HEK293T (cell line): ENCODE results near the gene DST.

Experiments
- CTCF ChIA-PET: fragments of 350-600 bp; formaldehyde crosslinking; extraction: SDS; loops from one replicate; lab custom pipeline; 2021; ENCODE audit warnings: antibody characterized with exemption, inconsistent platforms; lab: Yijun Ruan, JAX
- POLR2A ChIA-PET: fragments of 350-600 bp; formaldehyde crosslinking; extraction: SDS; loops from one replicate; lab custom pipeline; 2020; ENCODE audit warnings: antibody characterized with exemption, inconsistent platforms; lab: Yijun Ruan, JAX
- DNase-seq: peaks from one replicate; pipeline ENCODE4 v3.0.0; 2012; ENCODE audit warnings: mixed read lengths; ENCODE audit errors: extremely low spot score
- ARNT ChIP-seq: fragments of 450-650 bp; IDR thresholded peaks from 2 replicates; pipeline ENCODE4 v1.6.1; 2017; ENCODE audit warnings: mild to moderate bottlenecking
- BHLHE40 ChIP-seq: fragments of 450-650 bp; IDR thresholded peaks from 2 replicates; pipeline ENCODE4 v1.6.1; 2016; ENCODE audit warnings: mild to moderate bottlenecking, moderate library complexity, borderline replicate concordance
- CTBP1 ChIP-seq: fragments of 450-650 bp; IDR thresholded peaks from 2 replicates; pipeline ENCODE4 v1.6.1; 2016; ENCODE audit warnings: borderline replicate concordance
- ELF4 ChIP-seq: fragments of 450-650 bp; IDR thresholded peaks from 2 replicates; pipeline ENCODE4 v1.6.1; 2017; ENCODE audit warnings: antibody characterized with exemption
- FOXA1 ChIP-seq: fragments of 450-650 bp; IDR thresholded peaks from 2 replicates; pipeline ENCODE4 v1.6.1; 2016; ENCODE audit warnings: mild to moderate bottlenecking
- FOXK2 ChIP-seq: fragments of 450-650 bp; IDR thresholded peaks from 2 replicates; pipeline ENCODE4 v1.6.1; 2016; ENCODE audit warnings: mild to moderate bottlenecking
- FOXM1 ChIP-seq: fragments of 450-650 bp; IDR thresholded peaks from 2 replicates; pipeline ENCODE4 v1.6.1; 2017; ENCODE audit warnings: mild to moderate bottlenecking, borderline replicate concordance
- HDGF ChIP-seq: fragments of 450-650 bp; IDR thresholded peaks from 2 replicates; pipeline ENCODE4 v1.6.1; 2017; ENCODE audit warnings: antibody characterized with exemption, borderline replicate concordance
- L3MBTL2 ChIP-seq: fragments of 450-650 bp; conservative IDR thresholded peaks from 2 replicates; pipeline ENCODE4 v1.6.1; 2016; ENCODE audit warnings: mild to moderate bottlenecking
- LEF1 ChIP-seq: fragments of 450-650 bp; IDR thresholded peaks from 2 replicates; pipeline ENCODE4 v1.6.1; 2017; ENCODE audit warnings: mild to moderate bottlenecking, borderline replicate concordance
- NFRKB ChIP-seq: fragments of 450-650 bp; IDR thresholded peaks from 2 replicates; pipeline ENCODE4 v1.6.1; 2016; ENCODE audit warnings: mild to moderate bottlenecking, moderate library complexity
- PKNOX1 ChIP-seq: fragments of 450-650 bp; IDR thresholded peaks from 2 replicates; pipeline ENCODE4 v1.6.1; 2016
- SP1 ChIP-seq: fragments of 450-650 bp; IDR thresholded peaks from 2 replicates; pipeline ENCODE4 v1.6.1; 2017
- SUZ12 ChIP-seq: fragments of 450-650 bp; IDR thresholded peaks from 2 replicates; pipeline ENCODE4 v1.6.1; 2016; ENCODE audit warnings: mild to moderate bottlenecking
- TARDBP ChIP-seq: fragments of 450-650 bp; IDR thresholded peaks from 2 replicates; pipeline ENCODE4 v1.6.1; 2016
- ZNF384 ChIP-seq: fragments of 450-650 bp; IDR thresholded peaks from 2 replicates; pipeline ENCODE4 v1.6.1; 2016

The DST gene

GRCh38 chr6:56601390-56601789, 41.3 kb downstream of the DST start:
- POLR2A ChIA-PET, result no interaction called here
- CTCF ChIA-PET, result no interaction called here
- TF ChIP-seq TARDBP (no peak), ELF4 (no peak), ARNT (no peak), FOXM1 (no peak), HDGF (no peak), LEF1 (no peak), NFRKB (no peak), FOXA1 (no peak)
- no peak for DNase-seq

- no peak for TF ChIP-seq ARNT
- no peak for TF ChIP-seq TARDBP
- no peak for TF ChIP-seq FOXK2
- TF ChIP-seq ELF4, result no peak
- TF ChIP-seq L3MBTL2, result no peak
- no peak for TF ChIP-seq PKNOX1
- no peak for TF ChIP-seq CTBP1
- TF ChIP-seq BHLHE40, result no peak
- no peak for TF ChIP-seq SP1
- no peak for TF ChIP-seq FOXA1
- no peak for TF ChIP-seq SUZ12
- no peak for TF ChIP-seq HDGF
- TF ChIP-seq ZNF384, result no peak
- no peak for TF ChIP-seq NFRKB
- TF ChIP-seq FOXM1, result no peak
- no peak for TF ChIP-seq LEF1
- peak; percentile 26 for DNase-seq
- POLR2A ChIA-PET, result no interaction called here
- CTCF ChIA-PET, result interaction anchor here (0.5 to 4.7 kb wide), 23 partner anchors 8 to 957 kb away, joined by 3 to 36 read pairs (median 3); no protein-coding TSS in a partner anchor
Observed at GRCh38 chr6:56595490-56596122, 47.1 kb downstream of the DST start.

- TF ChIP-seq CTBP1 (no peak), LEF1 (no peak), PKNOX1 (no peak)
- no peak for DNase-seq
- CTCF ChIA-PET, result interaction anchor here (0.5 to 4.7 kb wide), 14 partner anchors 9 to 280 kb away, joined by 3 to 36 read pairs (median 4); no protein-coding TSS in a partner anchor
- POLR2A ChIA-PET, result no interaction called here
Observed at GRCh38 chr6:56594699-56595098, 48.0 kb downstream of the DST start.

- no peak for TF ChIP-seq L3MBTL2
- TF ChIP-seq SP1, result no peak
- TF ChIP-seq FOXK2, result no peak
- TF ChIP-seq SUZ12, result no peak
- TF ChIP-seq FOXA1, result no peak
- no peak for TF ChIP-seq NFRKB
- no peak for TF ChIP-seq ZNF384
- TF ChIP-seq ARNT, result no peak
- no peak for TF ChIP-seq CTBP1
- TF ChIP-seq ELF4, result no peak
- TF ChIP-seq FOXM1, result no peak
- TF ChIP-seq HDGF, result no peak
- no peak for DNase-seq
- POLR2A ChIA-PET, result no interaction called here
- CTCF ChIA-PET, result interaction anchor here (0.5 to 4.7 kb wide), 8 partner anchors 14 to 279 kb away, joined by 3 to 36 read pairs (median 5); no protein-coding TSS in a partner anchor
Observed at GRCh38 chr6:56593801-56594318, 48.8 kb downstream of the DST start.

GRCh38 chr6:56582236-56582635, 60.5 kb downstream of the DST start:
- TF ChIP-seq NFRKB (no peak), ZNF384 (no peak), FOXK2 (no peak), ELF4 (no peak), TARDBP (no peak), FOXM1 (no peak), L3MBTL2 (no peak), LEF1 (no peak), SUZ12 (no peak), SP1 (no peak), BHLHE40 (no peak), HDGF (no peak)
- ChIA-PET CTCF (no interaction called here), POLR2A (no interaction called here)
- no peak for DNase-seq

- ChIA-PET POLR2A (no interaction called here), CTCF (interaction anchor here (0.6 to 1.0 kb wide), 2 partner anchors 10 to 211 kb away, joined by 3 to 4 read pairs; no protein-coding TSS in a partner anchor)
- TF ChIP-seq FOXK2, result no peak
- no peak for TF ChIP-seq L3MBTL2
- no peak for TF ChIP-seq CTBP1
- TF ChIP-seq SUZ12, result no peak
- TF ChIP-seq ELF4, result no peak
- no peak for TF ChIP-seq BHLHE40
- TF ChIP-seq FOXM1, result no peak
- no peak for TF ChIP-seq ZNF384
- no peak for TF ChIP-seq NFRKB
- no peak for TF ChIP-seq HDGF
- no peak for TF ChIP-seq LEF1
- no peak for TF ChIP-seq TARDBP
- DNase-seq, result no peak
Observed at GRCh38 chr6:56581296-56581925, 61.3 kb downstream of the DST start.
